HG02642 (cell line): Measurements from ENCODE around the gene MPI.
"Not testable (repeated sequence)": the region's sequence is repeated elsewhere in the genome, so short reads cannot be mapped to it uniquely, and the experiment has no call there.

Experiments
- ATAC-seq: cut with Tn5 transposase; IDR thresholded peaks from one replicate; pipeline ENCODE4 v1.9.1; 2021; ENCODE audit warnings: mild to moderate bottlenecking; ENCODE audit not compliant: unreplicated experiment, poor library complexity

Gene MPI

DNA sequence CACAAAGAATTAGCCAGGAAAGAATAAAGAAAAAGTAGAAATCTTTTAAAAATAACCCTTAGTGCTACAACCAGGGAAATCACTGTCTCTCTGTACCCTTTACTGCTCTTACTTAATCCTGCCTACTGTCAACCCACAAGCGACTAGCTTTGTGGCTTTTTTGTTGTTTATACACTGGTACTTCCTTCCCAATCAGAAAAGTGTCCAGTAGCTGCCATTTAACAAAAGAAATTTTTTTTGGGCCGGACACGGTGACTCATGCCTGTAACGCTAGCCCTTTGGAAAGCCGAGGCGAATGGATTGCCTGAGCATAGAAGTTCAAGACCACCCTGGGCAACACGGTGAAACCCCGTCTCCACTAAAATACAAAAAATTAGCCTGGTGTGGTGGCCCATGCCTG is 30.6 kb downstream of the MPI start:
- ATAC-seq, result no peak

DNA sequence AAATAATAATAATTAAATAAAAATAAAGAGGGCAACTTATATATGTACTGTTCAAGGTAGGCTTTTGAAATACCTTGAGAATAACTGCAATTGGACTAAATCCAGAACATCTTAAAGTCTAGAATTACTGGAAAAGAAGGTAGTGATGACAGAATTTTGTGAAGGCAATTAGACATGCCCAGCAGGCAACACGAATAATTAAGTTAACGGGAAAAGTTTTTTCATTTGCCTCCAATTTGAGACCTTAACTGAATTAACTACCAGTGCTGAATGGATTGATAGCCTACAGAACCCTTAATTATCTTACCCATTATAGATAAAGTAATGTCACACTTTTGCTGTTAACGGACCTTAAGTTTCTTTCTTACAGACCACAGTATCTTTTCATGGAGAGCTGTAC is 34.7 kb downstream of the MPI start:
- no peak for ATAC-seq

DNA sequence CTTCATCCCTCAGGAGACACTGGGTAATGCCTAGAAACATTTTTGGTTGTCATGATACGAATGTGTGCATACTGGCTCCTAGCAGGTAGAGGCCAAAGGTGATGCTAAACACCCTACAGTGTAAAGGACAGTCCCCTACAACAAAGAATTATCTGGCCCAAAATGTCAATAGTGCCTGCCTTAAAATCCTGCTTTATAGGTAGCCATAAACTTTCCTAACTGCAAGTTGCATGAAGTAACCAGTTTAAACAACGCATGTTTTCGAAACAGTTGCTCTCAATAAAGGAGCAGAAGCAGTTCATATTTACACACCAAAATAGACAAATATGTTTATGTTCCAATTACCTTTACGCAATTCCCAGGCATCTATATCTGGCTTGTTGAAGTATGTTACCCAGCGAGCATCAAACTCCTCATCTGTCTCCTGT is 38.9 kb downstream of the MPI start:
- ATAC-seq, result no peak

DNA sequence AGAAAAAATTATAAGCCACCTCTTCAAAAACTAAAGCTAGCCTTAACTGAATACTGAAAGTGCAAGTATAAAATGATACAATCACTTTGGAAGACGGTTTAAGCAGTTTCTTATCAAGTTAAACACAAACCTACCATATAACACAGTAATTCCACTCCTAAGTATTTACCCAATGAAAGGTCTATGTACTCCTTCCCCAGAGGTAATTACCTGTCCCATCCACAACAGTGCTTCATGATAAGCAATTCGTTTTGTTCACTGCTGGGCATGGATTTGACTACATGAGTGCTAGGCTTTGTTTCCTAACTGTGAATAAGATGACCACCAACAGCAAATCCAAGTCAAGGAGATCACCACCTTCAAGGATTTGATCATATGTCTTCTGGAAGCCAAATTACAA is 43.7 kb downstream of the MPI start:
- ATAC-seq, result no peak

DNA sequence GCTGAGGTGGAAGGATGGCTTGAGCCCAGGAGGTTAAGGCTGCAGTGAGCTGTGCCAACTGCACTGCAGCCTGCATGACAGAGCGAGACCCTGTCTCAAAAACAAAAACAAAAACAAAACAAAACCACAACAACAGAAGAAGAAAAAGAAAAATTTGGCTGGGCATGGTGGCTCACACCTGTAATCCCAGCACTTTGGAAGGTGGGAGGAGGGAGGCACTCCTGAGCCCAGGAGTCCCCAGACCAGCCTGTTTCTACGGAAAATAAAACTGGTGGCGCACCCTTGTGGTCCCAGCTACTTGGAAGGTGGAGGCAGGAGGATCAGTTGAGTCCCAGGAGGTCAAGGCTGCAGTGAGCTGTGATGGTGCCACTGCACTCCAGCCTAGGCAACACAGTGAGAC is 45.4 kb downstream of the MPI start:
- ATAC-seq, result not testable (repeated sequence)

DNA sequence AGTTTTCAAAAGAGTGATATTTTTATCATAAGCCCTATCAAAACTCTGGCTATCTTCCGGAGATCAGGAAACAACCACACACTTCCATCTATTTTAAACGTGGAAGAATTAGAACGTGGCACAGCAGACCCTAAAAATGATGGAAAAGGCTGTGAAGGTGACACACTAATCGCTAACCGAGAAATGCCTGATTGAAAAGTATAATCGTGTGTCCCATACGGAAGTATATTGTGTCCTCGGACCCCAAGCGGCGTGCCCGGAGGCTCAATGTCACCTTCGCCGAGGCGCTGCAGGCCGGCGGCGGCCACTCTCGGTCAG is 47.4 kb downstream of the MPI start:
- ATAC-seq, result no peak

DNA sequence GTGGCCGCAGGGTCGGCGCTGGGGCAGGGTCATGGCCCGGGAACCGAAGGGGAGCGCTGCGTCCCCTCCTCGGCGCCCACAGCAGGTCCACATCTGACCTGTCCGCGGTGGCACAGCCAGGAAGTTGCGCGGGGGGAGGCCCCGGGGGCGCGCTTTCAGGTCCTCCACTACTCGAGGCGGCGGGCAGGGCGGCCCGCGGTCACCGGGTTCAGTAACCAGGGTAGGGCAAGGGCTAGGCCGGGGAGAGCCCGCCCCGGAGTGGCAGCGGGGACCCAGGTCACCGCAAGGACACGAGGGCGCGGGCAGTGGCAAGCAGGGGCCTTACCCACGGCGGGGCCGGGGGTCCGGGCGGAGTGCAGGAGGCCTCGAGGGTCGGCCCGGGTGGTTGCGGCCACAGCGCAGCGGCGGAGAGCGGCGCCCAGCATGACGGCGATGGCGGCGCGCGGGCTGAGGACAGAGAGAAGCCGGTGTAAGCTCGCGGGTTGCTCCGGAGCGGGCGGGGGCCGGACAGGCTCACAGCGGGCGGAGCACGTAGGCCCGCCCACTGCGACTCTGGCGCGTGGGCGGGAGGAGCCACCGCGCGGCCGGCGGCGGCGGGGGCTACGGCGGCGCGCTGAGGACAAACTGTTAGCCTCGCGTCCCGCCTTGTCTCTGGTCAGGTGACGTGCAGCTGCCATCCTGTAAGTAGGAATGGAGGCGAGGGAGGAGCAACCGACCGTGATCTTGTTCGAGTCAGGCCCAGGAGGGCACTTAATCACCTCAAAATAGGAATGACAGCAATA is 47.9 kb downstream of the MPI start, which contains the start of gene COX5A:
Gene COX5A, minus strand, starts transcription at position 484 of the 782 bp plus-strand sequence. Its CDS starts 59 bp downstream, at position 425.
- peak; percentile 91 for ATAC-seq

DNA sequence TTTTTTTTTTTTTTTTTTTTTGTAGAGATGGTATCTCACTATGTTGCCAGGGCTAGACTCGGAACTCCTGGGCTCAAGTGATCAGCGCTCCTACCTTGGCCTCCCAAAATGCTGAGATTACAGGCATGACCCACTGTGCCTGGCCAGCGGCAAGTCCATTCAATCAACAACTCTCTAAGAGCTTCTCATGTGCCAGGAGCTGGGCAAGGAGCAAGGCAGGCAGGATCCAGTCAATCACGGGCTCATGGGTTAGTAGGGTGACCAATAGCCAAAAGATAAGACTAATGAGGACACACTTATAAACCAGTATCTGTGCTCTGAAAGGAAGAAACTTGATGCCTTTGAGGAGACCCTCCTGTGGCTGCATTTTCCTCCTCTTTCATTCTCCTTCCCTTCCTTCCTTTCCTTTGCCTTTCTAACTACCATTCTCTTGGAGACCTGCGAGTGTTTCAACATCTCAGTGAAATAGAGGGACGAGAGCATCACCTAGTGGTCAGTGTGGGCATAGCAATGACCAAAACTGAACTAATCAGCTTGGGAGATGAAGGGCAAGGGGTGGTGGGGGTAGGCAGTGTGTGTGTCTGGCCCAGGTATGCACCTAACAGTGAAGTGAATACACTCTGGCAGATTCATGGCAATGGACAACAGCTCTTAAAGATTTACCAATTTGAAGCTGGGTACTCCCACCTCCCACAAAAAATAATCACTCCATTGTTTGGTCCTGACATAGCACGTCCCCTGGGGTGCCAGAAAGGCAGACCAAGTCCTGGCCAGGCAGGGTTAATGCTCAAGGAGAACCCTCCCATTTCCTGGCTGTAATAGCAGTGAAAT is 60.5 kb downstream of the MPI start:
- no peak for ATAC-seq

DNA sequence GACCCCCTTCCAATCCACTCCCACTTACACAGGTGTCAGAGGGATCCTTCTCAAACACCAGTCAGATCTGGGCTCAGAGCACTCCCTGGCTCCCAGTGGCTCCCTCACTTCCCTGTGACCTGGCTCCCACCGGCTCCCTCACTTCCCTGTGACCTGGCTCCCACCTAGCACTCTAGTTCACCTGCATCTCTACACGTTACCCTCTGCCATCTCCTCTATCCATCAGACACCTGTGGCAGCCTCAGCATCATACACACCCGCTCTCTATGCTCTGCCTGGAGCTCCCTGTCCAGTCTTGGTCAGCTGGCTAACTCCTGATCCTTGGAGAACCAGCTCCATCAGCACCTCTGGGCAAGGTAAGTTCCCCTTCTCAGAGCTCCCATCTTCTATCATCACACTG is 61.2 kb downstream of the MPI start:
- no peak for ATAC-seq
